GM12891 (cell line): ENCODE measurements around the gene PHYHD1.

ENCODE experiments used
- POLR2A ChIP-seq: IDR thresholded peaks from 2 replicates; pipeline ENCODE4 v1.6.1; 2011; ENCODE audit warnings: low read depth, low read length, control low read depth
- POLR2AphosphoS5 ChIP-seq: IDR thresholded peaks from 2 replicates; pipeline ENCODE4 v1.6.1; 2011; ENCODE audit warnings: low read depth, low read length, control low read depth
- SPI1 ChIP-seq: IDR thresholded peaks from 2 replicates; pipeline ENCODE4 v1.6.1; 2011; ENCODE audit warnings: low read depth, low read length, control low read depth
- TAF1 ChIP-seq: IDR thresholded peaks from 2 replicates; pipeline ENCODE4 v1.6.1; 2011; ENCODE audit warnings: low read depth, low read length, control low read depth

DNA sequence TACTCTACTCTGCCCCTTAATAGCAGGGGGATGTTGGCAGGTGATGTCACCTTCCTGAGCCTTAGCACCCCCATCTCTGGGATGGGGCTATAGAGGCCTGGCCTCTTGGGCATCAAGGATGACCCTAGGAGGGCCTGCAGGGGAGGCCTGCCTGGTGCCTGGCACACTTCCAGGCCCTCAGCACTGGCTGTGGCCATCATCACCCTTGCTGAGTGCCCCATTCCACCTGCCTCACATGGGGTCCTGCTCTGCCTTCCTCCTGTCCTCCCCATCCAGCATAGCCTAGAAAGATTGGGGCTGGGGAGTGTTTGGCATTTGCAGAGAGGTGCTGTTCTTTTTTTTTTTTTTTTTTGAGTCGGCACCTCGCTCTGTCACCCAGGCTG is 17.7 kb upstream of the PHYHD1 start:
- no peak for TF ChIP-seq POLR2AphosphoS5
- TF ChIP-seq POLR2A: no peak
- TF ChIP-seq TAF1: no peak
- no peak for TF ChIP-seq SPI1
